Neural cell (in vitro differentiated cells): ENCODE measurements around the gene LIPK. TPM values are rescaled to one million over a fixed set of nuclear protein-coding genes. Genes with fewer than 3 reads are reported as not detected.

Source experiments
- H2AFZ ChIP-seq: fragments of 200-600, 300-800 bp; sonication (generic), shearing (Covaris generic); 2 replicates; pipeline ENCODE4 v1.6.0; 2014; ENCODE audit warnings: low read depth, mild to moderate bottlenecking, antibody characterized with exemption, low read length, moderate library complexity
- H3F3A ChIP-seq: fragments of 200-600 bp; shearing (Covaris generic); 2 replicates; pipeline ENCODE4 v1.6.1; 2016; ENCODE audit warnings: mild to moderate bottlenecking, moderate library complexity, mixed read lengths, antibody characterized with exemption, low read length; ENCODE audit not compliant: insufficient read depth, poor library complexity, severe bottlenecking
- H3K27ac ChIP-seq: fragments of 200-600, 300-800 bp; sonication (generic), shearing (Covaris generic); 2 replicates; pipeline ENCODE4 v1.5.1; 2014; ENCODE audit warnings: mild to moderate bottlenecking, low read length, moderate library complexity
- H3K27me3 ChIP-seq: fragments of 300-800, 200-600 bp; sonication (generic), shearing (Covaris generic); 2 replicates; pipeline ENCODE4 v1.6.0; 2014; ENCODE audit warnings: mild to moderate bottlenecking, low read depth, low read length, moderate library complexity; ENCODE audit not compliant: insufficient read depth
- H3K36me3 ChIP-seq: fragments of 300-800, 200-600 bp; sonication (generic), shearing (Covaris generic); 2 replicates; pipeline ENCODE4 v1.5.1; 2014; ENCODE audit warnings: mild to moderate bottlenecking, antibody characterized with exemption, low read length, moderate library complexity; ENCODE audit not compliant: insufficient read depth
- H3K4me2 ChIP-seq: fragments of 300-800, 200-600 bp; sonication (generic), shearing (Covaris generic); 2 replicates; pipeline ENCODE4 v1.6.0; 2014; ENCODE audit warnings: mild to moderate bottlenecking, low read length
- H3K4me3 ChIP-seq: fragments of 300-800, 200-600 bp; sonication (generic), shearing (Covaris generic); 2 replicates; pipeline ENCODE4 v1.5.1; 2014; ENCODE audit warnings: mild to moderate bottlenecking, low read length, moderate library complexity
- H3K79me2 ChIP-seq: fragments of 200-600 bp; shearing (Covaris generic); replicated peaks from 2 replicates; pipeline ENCODE4 v1.6.0; 2014; ENCODE audit warnings: mild to moderate bottlenecking, low read length, moderate library complexity; ENCODE audit not compliant: insufficient read depth
- H3K9ac ChIP-seq: fragments of 300-800, 200-600 bp; sonication (generic), shearing (Covaris generic); 2 replicates; pipeline ENCODE4 v1.6.1; 2016; ENCODE audit warnings: mild to moderate bottlenecking, low read length, mixed read lengths
- H3K9me2 ChIP-seq: fragments of 200-600 bp; shearing (Covaris generic); 2 replicates; pipeline ENCODE4 v1.6.1; 2016; ENCODE audit warnings: mild to moderate bottlenecking, low read length, mixed read lengths; ENCODE audit not compliant: insufficient read depth
- H3K9me3 ChIP-seq: fragments of 200-600, 300-800 bp; sonication (generic), shearing (Covaris generic); 2 replicates; pipeline ENCODE4 v1.6.1; 2016; ENCODE audit warnings: mild to moderate bottlenecking, mixed run types, low read length, moderate library complexity, mixed read lengths
- H4K20me1 ChIP-seq: fragments of 200-600 bp; shearing (Covaris generic); 2 replicates; pipeline ENCODE4 v1.6.1; 2016; ENCODE audit warnings: mild to moderate bottlenecking, mixed run types; ENCODE audit not compliant: insufficient read depth
- CTCF ChIP-seq: fragments of 450-650 bp; IDR thresholded peaks from 2 replicates; pipeline ENCODE4 v1.5.1; 2014; ENCODE audit warnings: antibody characterized with exemption, mild to moderate bottlenecking, moderate library complexity; ENCODE audit not compliant: poor library complexity, severe bottlenecking
- EP300 ChIP-seq: fragments of 450-650 bp; conservative IDR thresholded peaks from 2 replicates; pipeline ENCODE4 v1.6.1; 2014; ENCODE audit warnings: antibody characterized with exemption, mild to moderate bottlenecking, moderate library complexity; ENCODE audit not compliant: poor library complexity, severe bottlenecking
- EZH2 ChIP-seq: fragments of 200-600, 300-800 bp; shearing (Covaris generic), sonication (generic); IDR thresholded peaks from 2 replicates; pipeline ENCODE4 v1.6.1; 2014; ENCODE audit warnings: antibody characterized with exemption, low read length, borderline replicate concordance, mild to moderate bottlenecking; ENCODE audit not compliant: insufficient read depth, poor library complexity, severe bottlenecking
- MXI1 ChIP-seq: fragments of 450-650 bp; conservative IDR thresholded peaks from 2 replicates; pipeline ENCODE4 v1.6.1; 2014; ENCODE audit warnings: antibody characterized with exemption, mild to moderate bottlenecking; ENCODE audit not compliant: poor library complexity, severe bottlenecking
- POLR2AphosphoS5 ChIP-seq: IDR thresholded peaks from 2 replicates; pipeline ENCODE4 v1.6.1; 2012
- RAD21 ChIP-seq: fragments of 450-650 bp; conservative IDR thresholded peaks from 2 replicates; pipeline ENCODE4 v1.6.1; 2014; ENCODE audit warnings: antibody characterized with exemption, mild to moderate bottlenecking, moderate library complexity
- REST ChIP-seq: IDR thresholded peaks from 2 replicates; pipeline ENCODE4 v1.6.1; 2012; ENCODE audit warnings: borderline replicate concordance
- SMC3 ChIP-seq: fragments of 450-650 bp; conservative IDR thresholded peaks from 2 replicates; pipeline ENCODE4 v1.6.1; 2014; ENCODE audit warnings: antibody characterized with exemption, mild to moderate bottlenecking, moderate library complexity; ENCODE audit not compliant: poor library complexity
- TAF1 ChIP-seq: IDR thresholded peaks from 2 replicates; pipeline ENCODE4 v1.6.1; 2012; ENCODE audit warnings: low read depth
- polyA plus RNA-seq: library from polyadenylated mRNA; depleted of rRNA; stranded (reverse); fragments of >200 nt; gene quantifications from 2 replicates; pipeline ENCODE4 v1.2.3, GENCODE V29; 2014

The LIPK gene
- polyA plus RNA-seq, 1 donor from 2014 or later = not detected

GRCh38 chr10:88744002-88744401 is 38.0 kb downstream of the LIPK start:
- Histone ChIP-seq H3F3A (no peaks in the 10 kb centered on the region), H3K9me3 (no peaks in the 10 kb centered on the region), H2AFZ (no peak overlapping the region), H3K79me2 (no peaks in the 10 kb centered on the region), H4K20me1 (no peaks in the 10 kb centered on the region), H3K36me3 (no peaks in the 10 kb centered on the region), H3K4me3 (no peak overlapping the region), H3K9me2 (no peaks in the 10 kb centered on the region), H3K27me3 (no peaks in the 10 kb centered on the region), H3K27ac (no peak overlapping the region), H3K4me2 (no peak overlapping the region), H3K9ac (no peak overlapping the region)
- no peak for TF ChIP-seq MXI1
- no peak for TF ChIP-seq TAF1
- TF ChIP-seq CTCF = no peak

GRCh38 chr10:88745633-88746032 is 39.6 kb downstream of the LIPK start:
- TF ChIP-seq REST (no peak), POLR2AphosphoS5 (no peak), CTCF (no peak), EZH2 (no peak), EP300 (no peak), SMC3 (no peak), RAD21 (no peak), TAF1 (no peak), MXI1 (no peak)
- no peak overlapping the region for H3K27ac ChIP-seq
- no peak overlapping the region for H3K9ac ChIP-seq
- H3K4me2 ChIP-seq = no peak overlapping the region
- no peaks in the 10 kb centered on the region for H3F3A ChIP-seq
- no peaks in the 10 kb centered on the region for H3K36me3 ChIP-seq
- H2AFZ ChIP-seq = no peak overlapping the region
- H3K27me3 ChIP-seq = no peaks in the 10 kb centered on the region
- H3K79me2 ChIP-seq = no peaks in the 10 kb centered on the region
- H3K9me2 ChIP-seq = no peaks in the 10 kb centered on the region
- no peak overlapping the region for H3K4me3 ChIP-seq
- no peaks in the 10 kb centered on the region for H4K20me1 ChIP-seq
- no peaks in the 10 kb centered on the region for H3K9me3 ChIP-seq
